ENCODE data around the gene GMPS.
"Not testable (repeated sequence)": the region's sequence is repeated elsewhere in the genome, so short reads cannot be mapped to it uniquely, and the experiment has no call there.

Gene GMPS

DNA sequence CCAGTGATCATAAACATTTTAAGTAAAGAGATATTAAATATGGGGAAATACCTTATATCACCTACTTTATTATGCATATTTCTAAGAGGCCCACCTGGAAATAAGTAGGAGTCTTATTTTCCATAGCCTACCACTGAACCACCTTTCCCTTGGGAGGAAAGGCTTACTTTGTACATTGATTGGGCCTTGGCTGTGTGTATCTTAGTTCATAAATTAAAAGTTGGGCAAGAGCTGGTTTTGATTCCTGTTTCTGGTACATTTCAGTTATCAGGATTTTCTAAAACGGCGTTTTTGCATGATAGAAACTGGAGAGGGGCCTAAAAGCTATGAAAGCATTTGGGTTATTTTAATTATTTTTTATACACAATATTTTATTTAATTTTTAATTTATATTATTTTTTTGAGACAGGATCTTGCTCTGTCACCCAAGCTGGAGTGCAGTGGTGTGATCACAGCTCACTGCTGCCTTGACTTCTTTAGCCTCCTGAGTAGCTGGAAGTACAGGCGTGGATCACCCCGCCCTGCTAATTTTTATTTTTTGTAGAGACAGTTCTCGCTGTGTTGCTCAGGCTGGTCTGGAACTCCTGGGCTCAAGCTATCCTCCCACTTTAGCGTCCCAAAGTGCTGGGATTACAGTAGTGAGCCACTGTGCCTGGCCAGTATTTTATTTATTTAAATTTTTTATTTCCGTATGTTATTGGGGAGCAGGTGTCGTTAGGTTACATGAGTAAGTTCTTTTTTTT lies 2.6 kb downstream of the GMPS start:
- DNase-seq, result no peak

DNA sequence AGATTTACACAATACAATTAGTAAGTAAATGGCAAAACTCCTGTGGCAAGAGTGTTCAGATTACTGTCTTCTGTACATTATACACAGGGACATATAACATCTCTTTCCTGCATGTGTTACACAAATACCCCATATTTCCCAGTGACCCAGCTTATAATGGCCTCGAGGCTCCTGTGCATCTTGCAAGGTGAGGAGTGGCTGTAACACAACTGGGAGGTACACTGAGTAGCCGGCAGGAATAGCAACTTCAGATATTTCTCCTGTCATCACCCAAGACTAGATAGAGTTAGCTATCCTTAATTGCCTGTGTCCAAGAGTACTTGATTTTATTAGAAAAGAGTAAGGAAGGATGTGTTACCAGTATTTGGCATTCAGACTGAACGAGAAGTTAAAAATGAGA lies 5.6 kb downstream of the GMPS start:
- DNase-seq, result no peak

DNA sequence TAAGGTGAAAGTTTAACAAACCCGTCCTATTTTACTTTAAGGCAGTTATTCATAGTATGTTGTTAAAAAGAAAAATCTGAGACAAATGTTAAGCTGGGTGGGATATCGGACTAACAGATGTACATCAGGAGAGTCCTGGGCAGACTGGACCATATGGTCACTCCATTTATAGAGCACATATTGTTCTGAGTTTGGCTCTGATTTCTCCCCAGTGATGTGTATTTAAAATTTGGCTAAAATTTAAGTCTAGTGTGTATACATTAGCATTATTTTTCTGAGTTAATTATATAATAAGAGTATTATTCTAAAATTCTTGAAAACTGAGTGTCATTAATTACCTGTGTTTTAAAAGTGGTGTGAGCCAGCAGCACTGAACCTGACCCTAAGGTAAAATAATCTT lies 6.1 kb downstream of the GMPS start:
- no peak for DNase-seq

DNA sequence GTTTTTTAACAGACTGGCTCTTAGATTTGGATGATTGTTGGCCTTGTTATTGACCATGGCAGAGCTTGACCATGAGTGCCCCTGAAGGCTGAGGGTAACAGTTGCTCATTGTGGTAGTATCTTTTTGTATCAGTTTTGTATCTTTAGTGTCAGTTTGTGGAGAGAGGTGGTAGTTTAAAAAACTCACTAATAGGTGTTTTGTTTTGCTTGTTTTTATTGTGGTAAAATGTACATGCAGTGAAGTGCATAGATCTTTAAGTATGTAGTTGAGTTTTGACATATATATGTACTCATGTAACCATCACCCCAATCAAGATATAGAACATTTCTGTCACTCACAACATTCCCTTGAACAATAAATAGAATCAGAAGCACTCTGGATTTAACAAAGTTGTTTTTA lies 9.8 kb downstream of the GMPS start:
- no peak for DNase-seq

DNA sequence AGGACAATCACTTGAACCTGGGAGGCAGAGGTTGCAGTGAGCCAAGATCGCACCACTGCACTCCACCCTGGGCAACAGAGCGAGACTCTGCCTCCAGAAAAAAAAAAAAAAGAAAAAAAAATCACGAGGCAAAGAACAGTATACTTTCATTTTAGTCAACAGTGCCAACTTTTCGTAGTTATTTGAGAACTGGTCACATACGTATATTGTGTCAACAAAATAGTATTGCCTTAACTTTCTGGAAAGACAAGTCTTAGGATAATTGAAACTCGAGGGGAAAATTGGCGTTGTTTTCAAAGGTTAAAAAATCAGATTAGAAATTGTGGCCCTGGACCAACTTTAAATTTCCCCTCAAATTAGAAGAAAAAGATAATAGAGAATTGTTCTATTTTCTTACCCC lies 13.8 kb downstream of the GMPS start:
- no peak for DNase-seq

DNA sequence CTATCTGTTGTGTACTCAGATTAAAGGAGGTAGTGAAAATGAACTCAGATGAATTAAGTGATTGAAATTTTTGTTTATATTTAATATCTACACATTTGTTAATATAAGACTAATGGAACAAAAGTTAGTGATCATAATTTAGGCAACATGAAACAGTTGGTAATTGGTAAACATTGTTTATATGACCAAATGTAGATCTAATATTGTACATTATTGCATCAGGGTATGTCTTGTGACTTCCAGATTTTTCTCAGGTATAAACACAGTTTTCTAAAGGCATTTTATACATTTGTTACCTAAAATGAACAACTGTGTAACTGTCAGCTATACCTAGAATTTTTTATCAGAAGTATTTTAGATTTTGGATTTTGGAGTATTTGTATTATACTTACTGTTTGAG lies 14.8 kb downstream of the GMPS start:
- no peak for DNase-seq

DNA sequence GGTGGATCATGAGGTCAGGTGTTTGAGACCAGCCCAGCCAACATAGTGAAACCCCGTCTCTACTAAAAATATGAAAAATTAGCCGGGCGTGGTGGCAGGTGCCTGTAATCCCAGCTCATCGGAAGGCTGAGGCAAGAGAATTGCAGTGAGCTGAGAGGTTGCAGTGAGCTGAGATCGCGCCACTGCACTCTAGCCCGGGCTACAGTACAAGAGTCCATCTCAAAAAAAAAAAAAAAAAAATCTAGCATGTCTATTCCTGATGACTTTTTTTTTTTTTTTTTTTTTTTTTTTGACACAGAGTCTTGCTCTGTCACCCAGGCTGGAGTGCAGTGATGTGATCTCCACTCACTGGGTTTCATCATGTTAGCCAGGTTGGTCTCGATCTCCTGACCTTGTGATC lies 15.9 kb downstream of the GMPS start:
- not testable (repeated sequence) for DNase-seq

DNA sequence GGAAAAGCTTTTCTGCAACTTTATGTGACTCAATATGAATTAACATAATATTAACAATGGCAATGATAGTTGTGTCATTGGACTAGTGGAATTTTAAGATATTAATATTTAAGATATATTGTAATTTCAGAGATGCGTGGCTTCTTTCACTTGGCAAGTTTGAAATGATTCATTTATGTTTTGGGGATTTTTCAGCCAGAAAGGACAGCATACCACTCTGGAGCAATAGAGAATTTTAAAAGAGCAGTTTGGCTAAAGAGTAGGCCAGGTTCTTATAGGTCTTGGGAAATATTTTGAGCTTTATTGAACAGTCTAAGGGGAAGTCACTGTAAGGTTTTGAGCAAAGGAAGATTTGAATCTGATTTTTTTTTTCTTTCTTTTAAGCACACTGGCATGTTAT lies 16.5 kb downstream of the GMPS start:
- no peak for DNase-seq

DNA sequence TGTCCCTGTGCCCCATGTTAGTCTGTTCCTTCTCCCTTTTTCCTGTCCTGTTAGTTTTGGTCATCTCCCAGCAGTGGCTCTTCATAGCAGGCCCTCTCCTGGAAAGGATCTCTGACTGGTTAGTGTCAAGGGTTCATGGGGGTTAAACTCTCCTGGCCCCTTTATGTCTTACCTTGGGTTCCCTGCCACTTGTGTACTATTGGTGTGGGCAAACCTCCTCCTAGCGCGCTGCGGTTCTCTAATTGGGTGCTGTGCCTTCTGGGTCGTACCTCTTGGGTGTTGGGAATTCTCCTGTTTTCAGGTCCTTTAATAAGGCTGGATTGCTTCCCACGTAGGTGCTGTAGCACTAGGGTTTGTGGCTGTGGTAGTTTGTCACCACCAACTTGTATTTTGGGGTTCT lies 18.8 kb downstream of the GMPS start:
- no peak for DNase-seq

DNA sequence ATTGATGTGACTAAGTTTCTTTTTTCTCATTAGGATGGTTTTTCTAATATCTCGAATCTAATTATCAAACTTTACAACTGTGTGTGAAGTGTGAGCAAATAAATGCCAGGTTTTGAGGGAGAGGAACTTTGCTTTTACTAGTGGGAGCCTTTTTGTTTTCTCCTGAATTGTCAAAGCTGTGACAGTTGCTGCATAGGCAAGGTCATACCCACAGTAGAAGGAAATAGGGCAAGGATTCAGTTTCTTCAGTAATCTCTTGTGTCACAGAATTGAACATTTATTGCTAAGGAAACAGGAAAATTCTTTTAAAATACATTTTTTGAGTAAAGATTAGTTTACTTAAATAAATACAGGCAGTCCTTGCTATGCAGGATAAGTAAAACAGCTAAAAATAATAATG lies 19.5 kb downstream of the GMPS start:
- no peak for DNase-seq

DNA sequence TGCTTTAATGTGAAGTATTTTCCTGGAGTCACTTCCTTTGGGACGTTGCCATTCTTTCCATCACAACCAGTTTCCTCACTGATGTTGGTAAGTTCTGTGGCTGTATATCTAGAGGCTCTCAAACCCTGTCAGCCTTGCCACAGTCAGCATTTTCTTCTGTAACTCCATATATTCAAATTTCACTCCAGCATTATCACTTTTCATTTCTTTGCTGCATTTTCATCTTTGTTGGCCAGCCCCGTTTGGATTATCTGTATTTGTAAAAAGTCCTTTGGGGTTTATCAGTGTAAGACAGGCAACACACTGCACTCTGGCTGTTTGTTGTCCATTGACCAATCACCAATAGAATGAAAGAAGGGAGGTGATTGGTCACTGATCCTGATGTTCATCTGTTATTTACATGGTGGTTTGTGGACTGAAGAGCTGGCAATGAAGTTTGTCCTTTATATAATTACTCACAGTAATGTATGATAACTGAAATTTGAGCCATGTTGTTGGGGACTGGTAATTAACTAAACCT lies 20.3 kb downstream of the GMPS start:
- DNase-seq, result peak; percentile 27

DNA sequence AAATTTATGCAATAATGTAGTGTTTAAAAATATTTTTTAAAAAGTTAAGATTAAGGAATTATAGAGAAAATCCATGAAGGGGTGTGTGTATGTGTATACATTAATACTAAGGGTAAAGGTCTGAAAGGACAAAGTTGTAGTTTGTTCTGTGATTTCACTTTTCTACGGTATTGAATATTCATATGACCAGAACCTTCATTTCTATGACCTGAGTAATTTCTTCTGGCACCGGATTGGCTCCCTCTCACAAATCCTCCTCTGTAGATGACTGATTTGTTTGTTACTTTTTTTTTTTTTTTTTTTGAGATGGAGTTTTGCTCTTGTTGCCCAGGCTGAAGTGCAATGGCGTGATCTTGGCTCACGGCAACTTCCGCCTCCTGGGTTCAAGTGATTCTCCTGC lies 20.9 kb downstream of the GMPS start:
- no peak for DNase-seq

DNA sequence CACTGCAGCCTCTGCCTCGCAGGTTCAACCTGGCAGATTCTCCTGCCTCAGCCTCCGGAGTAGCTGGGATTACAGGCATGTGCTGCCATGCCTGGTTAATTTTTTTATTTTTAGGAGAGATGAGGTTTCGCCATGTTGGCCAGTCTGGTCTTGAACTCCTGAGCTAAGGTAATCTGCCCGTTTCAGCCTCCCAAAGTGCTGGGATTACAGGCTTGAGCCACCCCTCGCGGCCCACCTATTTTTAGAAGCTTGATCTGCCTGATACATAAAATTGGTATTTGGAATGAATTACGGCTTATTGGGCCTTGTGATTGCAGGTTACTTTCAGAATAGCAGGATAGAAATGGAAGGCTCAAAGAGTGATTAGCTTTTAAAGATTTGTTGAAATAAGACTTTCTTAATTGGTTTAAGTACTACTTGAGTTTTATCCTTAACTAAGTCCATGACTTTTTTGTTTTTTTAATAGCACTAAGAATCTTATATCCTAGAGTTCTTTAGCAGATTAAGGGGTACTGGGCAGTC lies 25.0 kb downstream of the GMPS start:
- no peak for DNase-seq

DNA sequence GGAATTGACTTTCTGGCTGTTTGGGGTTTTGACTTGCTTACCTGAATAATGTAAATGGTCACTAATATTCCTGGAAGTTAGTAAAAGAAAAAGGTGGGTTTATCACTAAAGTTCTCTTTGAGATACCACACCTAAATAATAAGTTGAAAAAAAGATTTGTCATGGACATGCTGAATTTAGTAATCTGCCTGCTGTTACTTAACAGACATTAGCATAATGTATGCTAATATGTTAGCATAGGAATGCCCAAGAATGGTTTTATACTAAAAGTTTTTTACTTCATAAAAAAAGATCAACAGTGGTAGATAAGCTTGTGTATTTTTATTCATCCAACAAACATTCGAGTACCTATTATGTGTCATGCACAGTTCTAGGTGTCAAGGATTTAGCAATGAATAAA lies 36.5 kb downstream of the GMPS start:
- no peak for DNase-seq

DNA sequence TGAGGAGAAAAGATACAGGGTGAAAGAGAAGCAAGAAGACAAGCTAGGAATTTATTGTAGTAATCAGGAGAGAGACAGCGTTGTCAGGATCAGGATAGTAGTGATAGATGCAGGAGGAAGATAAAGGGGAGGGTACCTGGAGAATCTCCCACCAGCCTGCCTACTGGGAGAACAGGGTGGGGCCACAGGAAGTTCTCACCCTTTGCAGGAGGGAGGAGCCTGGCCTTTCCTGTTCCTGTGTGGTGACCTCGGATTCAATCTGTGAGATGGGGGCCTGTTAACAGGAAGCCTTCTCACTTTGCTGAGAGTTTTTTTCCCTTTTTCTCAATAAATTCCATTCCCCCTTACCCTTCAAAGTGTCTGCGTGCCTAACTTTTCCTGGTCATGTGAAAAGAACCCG lies 37.6 kb downstream of the GMPS start:
- no peak for DNase-seq

DNA sequence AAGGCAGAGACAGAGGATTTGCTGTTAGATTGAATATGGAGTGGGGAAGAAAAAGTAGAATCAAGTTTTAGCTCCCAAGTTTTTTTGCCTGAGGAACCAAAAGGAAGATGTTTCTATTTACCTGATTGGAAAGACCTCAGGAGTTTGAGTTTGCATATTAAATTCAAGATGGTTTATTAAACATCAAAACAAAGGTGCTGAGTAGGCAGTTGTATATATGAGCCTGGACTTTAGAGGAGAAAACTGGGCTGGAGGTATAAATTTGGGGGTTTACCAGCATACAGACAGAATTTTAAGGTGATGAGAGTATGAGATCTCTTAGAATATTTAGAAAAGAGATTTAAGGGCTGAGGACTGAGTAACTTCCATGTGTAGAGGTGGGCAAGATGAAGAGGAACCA lies 38.2 kb downstream of the GMPS start:
- DNase-seq, result no peak

DNA sequence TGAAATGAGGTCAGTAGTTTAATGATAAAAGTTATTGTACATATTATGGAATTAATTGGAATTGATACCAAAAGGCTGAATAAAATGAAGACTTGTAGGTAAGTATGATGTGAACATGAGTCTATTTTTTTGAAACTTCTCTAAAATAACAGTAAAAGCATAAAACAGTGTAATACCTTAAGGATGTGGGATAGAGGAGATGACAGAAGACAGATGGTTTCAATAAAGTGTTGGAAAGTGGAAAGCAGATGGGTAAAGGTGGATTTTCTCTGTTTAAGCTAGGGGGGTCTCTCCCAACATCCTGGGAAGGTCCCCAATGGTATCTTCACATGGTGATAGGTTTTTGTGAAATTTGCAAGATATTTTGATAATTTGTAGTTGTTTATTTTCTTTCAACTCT lies 41.6 kb downstream of the GMPS start:
- DNase-seq, result no peak

DNA sequence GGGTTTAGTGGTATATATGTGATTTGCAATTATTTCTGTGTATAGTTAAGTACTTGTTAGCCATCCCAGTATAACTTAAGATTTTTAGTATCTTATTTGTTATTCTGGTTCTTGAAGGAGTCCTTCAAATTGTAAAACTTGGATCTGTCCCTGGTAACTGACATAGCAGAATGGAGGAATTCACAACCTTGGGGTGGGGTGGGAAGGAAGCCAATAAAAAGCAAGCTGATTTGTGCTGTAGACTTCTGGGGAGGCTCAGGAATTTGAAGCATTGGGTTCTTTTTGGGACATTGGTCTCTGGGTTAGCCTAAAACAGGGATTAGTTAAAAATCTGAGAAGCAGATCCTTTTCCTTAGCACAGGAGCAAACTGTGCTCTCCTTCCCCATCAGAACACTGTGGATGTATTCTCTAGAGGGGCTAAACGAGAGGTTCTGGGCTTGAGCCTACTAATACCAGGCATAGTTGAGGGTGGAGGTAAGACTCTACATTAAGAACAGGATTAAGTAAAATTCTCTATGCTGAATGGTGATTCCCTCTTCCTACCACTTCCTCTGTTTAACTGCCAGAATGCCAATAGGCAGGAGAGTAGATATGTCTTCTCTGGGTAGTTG lies 42.2 kb downstream of the GMPS start:
- DNase-seq, result peak; percentile 74

DNA sequence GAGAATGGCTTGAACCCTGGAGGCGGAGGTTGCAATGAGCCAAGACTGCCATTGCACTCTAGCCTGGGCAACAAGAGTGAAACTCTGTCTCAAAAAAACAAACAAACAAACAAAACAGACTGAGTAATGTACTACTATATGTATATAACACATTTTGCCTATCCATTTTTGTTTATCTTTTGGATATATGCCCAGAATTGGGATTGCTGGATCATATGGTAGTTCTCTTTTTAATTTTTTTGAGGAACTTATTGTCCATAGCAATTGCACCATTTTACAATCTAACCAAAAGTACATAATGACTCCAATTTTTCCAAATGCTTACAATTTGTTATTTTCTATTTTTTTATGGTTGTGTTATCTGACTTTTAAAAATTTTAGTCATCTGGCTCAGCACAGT lies 47.3 kb downstream of the GMPS start:
- DNase-seq, result no peak

DNA sequence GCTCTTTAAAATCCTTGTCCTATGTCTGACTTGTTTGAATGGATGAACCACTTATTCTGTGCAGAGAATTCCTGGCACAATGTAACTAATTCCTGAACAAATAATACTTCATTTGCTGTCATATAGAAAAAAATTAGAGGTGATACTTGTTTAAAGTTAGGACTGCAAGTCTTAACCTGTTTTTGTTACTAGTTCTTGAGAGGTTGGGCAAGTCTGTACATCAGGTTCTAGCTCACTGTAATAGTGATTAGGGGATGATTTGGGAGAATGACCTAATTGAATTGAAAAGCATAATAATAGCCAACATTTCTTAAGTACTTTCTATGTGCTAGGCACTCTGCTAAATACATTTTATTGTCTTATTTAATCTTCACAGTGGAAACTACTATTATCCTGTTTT lies 49.3 kb downstream of the GMPS start:
- DNase-seq, result no peak

DNA sequence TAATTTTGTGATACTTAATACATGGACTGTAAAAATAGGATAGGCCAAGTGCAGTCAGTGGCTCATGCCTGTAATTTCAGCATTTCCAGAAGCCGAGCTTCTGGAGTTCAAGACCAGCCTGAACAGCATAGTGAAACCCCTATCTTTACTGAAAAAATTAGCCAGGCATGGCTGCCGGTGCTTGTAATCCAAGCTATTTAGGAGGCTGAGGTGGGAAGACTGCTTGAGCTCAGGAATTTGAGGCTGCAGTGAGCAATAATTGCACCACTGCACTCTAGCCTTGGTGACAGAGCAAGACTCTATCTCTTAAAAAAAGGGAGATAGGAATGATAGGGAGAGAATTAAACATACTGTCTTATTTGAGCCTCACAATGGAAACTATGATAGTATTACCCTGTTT lies 51.0 kb downstream of the GMPS start:
- DNase-seq, result no peak

DNA sequence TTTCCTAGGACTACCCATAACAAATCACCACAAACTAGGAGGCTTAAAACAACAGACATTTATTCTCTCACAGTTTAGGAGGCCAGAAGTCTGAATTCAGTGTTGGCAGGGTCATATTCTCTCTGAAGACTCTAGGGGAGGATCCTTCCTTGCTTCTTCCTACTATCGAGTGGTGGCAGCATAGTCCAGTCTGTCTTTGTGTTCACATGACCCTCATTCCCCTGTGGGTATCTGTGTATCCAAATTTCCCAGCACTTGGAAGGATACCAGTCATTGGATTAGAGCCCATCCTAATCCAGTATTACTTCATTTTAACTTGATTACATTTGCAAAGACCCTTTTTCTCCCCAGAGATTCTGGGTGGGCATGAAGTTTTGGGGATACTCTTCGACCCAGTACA lies 63.8 kb downstream of the GMPS start:
- DNase-seq, result peak; percentile 3

DNA sequence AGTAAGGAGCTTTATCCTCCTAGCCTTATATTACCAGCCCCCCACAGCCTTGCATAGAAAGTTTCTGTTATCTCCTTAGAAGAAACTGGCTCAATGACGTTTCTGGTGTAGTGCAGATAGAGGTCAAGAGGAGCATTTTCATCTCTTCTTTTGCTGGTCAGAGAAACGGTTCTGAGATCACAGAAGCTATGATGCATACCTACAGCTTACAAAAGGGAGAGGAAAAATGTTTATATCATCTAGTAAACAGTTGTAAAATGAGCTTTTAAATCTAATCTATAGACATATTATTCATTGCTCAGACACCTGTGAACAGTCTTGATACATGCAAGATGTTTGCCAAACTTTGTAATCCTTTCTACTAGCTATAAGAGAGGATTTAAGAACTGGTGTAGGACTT lies 68.0 kb downstream of the GMPS start:
- DNase-seq, result no peak

DNA sequence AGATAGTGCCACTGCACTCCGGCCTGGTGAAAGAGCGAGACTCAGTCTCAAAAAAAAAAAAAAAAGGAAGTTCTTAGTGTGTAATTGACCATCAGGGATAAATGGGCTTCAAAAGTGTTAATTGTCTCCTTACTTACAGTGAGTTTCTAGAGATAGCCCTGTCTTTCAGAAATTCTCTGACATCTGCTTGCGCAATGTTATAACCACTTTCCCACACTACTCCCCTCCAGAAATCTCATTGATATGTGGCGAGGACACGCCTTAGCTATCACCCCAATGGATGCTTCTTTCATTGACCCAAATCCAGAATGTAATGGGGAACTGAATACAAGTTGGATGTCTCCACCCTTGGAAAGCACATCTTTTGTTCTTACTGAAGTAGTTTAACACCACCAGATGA lies 70.9 kb downstream of the GMPS start:
- no peak for DNase-seq

All from fibroblast of skin of back (primary cell).